Measurements from ENCODE around the gene CACNA1C.

The CACNA1C gene

DNA sequence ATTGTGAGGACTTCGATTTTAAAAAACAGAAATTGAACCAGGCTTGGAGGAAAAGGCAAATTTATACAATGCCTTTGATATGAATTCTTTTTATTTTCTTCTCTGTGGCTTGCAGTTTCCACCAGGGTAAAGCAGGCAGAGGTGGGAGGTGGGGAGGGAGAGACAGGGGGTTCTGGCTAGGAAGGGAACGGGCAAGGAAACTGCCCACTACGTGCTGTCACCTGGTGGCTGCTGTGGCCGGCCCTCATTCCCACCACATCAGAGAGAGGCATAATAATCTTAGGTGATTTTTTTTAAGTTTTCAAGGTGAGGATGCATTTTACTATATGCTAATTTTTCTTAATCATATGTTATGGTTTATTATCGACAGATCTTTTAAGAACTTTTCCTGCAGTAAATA, 145.8 kb downstream of the CACNA1C start:
- no peak for DNase-seq (ENCODE audit: low read depth)

DNA sequence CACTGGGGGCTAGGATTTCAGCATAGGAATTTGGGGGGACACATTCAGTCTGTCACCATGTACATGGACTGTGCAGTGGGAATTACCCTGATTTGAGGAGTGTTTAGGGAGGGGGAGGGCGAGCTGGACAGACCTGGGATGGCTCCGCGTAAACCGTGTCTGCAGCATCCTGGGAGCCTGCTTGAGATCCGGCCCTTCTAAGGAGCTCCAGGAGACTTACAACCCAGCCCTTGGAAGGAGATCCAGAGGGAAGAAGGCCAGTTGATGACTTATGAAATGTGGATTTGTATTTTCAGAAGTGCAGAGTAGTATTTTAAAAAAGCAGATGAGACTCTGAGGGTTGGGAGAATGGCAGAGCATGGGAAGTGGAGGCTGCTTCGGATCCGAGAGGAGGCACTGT, 153.2 kb downstream of the CACNA1C start:
- no peak for DNase-seq (ENCODE audit: low read depth)

DNA sequence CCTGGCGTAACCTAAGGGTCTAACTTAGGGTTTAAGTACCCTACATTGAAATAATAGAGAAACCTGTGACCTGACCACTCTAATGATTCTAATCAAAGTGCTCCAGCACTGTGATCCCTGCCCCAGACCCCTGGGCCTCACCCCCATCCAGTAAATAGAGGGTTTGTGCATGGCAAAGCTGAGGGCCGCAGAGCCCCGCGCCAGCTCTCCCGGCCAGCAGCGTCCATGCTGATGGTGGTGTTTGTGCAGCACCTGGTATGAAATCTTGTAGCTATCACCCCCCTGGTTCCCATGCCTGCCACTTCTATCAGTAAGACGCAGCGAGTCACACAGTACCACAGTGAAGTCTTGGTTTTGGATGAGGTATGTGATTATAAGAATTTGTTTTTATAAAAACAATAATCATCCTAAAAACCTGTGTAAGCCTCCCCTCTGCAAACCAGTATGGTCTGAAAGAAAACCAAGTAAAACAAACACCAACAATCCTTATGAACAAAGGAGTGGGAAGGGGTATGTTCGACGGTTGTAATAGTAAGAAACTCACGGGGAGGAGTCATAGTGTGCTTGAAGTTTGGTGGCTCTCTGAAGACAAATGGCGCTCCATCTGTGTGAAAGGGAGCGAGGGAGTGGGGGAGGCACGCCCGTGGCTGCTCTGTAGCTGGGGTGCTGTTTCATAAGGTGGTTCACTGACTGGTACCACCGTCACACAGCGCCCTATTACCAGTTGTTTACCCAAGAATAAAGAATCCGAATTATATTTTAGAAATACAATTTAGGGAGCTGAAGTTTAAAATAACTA, 156.2 kb downstream of the CACNA1C start:
- DNase-seq (ENCODE audit: low read depth) = no peak

DNA sequence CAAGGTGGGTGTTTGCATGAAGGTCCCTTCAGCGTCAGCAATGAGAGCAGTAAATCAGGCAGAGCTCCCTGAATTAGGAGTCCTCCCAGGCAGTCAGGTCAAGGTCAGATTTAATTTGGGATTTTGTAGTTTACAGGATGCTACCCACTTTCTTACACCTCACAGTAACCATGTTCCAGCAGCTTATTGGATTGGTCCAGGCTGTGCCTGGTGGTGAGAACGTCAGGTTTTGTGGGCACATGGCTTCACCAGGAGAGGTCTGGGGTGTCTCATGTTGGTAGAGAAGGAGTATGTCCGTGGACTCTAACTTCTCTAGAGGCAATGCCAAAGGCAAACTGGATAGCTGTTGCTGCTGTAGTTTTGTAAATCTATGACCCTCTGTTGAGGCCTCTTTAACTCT, 158.3 kb downstream of the CACNA1C start:
- DNase-seq (ENCODE audit: low read depth) = no peak

DNA sequence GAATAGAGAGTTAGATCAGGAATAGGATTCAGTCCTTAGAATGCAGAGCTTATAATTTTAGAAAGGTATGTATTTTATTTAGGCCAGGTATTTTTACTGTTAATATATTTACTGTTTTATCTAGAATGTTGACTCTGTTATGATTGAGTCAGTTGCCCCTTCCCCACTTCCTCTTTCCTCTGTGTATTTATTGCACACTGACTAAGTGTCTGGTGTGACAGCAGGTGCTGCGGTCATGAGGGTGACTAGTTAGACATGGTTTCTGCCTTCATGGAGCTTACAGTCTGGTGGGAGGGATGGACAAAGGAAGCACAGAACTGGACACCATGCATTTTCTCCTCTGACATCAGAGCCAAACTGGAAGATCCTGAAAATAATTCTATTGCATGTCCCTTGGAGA, 159.8 kb downstream of the CACNA1C start:
- no peak for DNase-seq (ENCODE audit: low read depth)

DNA sequence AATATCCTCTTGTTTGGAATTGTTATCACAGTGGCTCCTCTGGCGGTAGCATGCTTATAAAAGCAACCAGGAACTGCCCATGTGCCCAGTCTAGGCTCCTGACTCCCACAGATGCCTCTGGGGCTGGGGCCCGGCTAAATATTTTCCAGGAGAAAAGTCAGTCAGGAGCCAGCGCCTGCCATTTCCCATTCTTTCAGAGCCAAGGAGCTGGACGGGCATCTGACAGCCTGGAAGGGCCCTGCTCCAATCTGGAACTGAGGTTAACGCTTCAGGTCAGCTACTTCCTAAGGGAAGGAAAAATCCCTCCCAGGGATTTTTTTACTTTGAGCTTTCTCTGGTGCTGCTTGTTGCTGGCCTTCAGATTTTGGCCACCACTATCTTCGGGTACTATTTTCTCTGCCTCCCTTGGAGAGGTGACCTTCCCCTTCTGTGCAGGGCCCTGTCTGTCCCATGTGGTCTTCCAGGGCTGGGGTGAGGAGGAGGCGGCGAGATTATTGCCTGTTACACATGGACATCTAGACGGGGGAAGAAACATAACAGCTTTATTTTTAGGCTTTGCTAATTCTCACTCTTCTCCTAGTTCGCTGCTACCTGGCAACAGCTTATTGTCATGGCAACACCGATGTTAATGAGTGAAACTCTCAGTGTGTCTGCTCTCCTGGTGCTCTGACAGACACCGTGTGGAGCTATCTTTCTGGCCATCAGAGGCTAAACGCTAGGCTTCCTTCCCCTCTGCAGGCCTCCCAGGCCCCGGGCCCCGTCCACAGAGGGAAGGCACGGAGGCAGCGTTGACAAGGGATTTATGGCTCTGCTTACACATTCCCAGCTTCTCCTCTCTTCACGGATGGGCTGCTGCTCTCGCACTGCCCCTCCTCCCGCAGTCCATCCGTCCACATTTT, 160.4 kb downstream of the CACNA1C start:
- no peak for DNase-seq (ENCODE audit: low read depth)

DNA sequence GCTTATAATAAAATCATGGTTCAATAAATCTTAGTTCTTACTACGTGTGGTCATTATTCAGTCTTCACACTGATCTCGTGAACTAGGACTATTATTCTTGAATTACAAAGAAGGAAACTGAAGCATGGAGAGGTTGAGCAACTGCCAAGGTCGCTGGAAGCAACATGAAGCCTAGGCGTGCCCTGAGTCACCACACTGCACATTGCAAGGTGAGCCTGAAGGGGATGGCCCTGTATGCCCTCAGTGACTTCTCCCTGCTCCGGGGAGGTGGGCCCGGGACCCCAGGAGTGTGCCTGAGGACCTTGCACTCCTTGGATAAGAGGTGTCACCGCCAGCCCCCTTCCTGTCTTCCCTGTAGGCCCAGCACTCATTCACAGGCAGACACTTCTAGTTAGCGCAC, 161.6 kb downstream of the CACNA1C start:
- no peak for DNase-seq (ENCODE audit: low read depth)

DNA sequence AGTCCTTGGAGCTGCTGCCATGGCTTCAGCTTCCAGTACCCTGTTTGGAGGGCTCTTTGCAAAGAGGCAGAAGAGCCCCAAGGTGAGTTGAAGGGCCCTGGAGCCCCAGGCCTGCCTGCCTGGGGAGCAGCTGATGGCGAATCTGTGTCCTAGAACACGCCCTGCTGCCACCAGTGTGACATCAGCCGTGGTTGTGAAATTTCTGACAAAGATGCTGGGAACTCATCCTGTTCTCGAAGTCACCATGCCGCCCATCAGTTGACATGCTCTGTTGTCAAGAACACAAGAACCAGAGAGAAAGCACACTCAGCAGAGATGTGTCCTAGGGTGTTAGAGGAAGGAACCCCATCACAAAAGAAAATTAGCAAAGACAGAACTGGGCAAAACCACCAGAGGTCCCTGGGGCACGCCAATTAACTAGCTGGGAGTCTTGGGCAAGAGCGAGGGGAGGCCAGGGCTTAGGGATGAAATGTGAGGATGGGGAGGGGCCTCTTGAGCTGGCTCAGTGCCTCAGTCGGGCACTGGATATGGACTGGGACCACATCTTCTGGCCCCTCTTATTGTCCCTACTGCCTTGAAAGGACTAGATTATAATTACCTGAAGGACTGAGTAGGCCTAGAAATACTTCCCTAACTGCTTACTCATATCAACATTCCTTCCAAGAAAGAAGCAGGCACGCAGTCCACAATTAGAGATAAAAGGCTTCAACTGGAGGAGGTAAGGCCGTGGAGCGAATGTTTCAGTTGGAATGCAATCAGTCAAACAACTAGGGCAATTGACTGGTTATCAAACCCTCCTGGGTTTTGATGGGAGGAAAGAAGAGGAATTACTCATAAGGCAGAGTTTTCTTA, 163.1 kb downstream of the CACNA1C start:
- DNase-seq (ENCODE audit: low read depth) = no peak

DNA sequence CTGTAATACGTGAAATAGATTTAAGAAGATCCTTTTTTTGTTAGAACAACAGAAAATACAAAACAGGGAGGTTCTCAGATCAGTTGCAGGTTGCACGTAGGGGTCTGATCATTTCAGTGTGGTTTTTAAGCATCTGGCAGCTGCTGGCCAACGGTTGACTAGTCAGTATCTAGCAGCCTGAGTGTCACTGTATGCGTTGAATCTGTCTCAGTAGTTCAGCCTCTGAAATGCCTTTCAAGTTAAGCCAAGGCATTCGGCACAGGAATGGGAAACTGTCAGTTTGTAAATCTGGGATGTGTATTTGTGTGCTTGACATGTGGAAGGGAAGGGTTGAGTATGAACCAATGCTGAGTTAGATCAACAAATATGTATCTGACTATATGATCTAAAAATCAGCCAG, 165.9 kb downstream of the CACNA1C start:
- DNase-seq (ENCODE audit: low read depth) = no peak

DNA sequence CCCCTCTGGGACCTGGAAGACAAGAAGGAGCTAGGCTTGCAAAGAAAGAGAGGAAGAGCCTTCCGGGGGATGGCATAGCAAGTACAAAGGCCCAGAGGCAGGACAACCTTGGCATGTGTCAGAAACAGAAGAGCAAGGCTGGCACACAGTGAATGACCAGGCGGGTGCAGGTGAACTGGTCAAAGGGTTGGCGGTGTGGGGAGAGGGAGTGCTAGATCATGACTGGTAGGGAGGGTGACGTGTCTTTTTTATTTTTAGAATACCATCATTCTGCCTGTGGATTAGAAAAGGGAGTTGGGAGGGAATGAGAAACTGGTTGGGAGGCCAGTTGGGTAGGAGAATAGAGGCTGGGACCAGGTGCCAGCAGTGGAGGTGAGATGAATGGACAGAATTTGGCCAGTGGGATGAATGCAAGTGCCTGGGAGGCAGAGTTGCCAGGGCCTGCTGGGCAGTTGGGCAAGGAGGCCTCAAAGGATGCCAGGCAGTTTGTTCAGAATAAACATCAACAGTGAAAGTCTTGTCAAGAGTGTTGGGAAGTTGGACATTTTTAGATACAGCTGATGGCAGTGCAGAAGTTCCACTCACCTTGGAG, 168.3 kb downstream of the CACNA1C start:
- no peak for DNase-seq (ENCODE audit: low read depth)

DNA sequence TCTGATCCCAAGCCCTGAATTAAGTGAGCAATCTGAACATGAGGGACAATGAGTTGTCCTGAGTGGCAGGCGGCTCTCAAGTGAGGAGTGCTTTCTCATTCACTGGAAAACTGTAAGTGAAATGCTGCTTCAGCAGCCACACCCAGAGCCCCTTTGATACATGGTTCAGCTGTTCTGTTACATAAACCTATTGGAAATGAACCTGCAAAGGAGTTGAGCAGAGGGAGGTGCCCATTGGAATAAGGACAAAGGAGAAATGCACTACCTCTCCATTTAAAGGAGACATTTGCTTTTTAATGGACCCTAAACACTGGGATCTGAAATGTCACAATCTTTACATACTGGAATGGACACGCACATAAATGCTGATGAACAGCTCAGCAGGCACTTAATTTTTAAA, 169.9 kb downstream of the CACNA1C start:
- no peak for DNase-seq (ENCODE audit: low read depth)

DNA sequence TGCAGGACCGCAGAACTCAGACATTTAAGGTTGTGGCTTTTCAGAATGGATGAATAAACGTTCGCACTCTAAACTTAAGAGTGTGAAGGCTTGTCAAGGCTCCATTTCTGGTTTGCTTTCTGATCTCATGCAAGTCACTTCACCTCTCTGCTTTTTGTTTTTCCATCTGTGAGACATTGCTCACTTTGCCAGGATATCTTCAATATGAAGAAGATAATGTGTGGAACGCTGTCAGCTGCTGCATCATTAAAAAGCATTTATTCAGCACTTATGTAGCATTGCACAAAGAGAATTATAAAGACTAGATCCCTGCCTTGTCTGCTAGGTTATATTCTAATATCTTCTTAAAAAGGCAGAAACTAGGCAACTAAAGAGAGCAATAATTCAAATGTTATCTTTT, 172.2 kb downstream of the CACNA1C start:
- DNase-seq (ENCODE audit: low read depth) = no peak

DNA sequence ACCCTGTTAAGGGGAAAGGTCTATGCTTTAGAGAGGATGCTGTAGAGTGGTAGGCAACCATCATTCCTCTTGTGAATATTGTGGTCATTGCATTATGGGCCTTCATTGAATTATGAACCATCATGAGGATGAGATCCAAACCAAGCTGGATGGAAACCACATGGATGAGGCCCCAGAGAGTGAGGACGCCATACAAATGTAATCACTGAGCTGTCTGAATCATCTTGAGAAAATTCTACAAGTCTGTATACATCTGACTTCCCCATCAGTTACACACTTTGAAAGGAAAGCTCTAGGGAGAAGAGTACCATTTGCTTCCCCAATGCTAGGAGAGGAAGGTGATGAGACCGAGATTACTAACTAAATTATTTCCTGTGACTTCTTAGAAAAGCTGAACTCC, 172.9 kb downstream of the CACNA1C start:
- no peak for DNase-seq (ENCODE audit: low read depth)

DNA sequence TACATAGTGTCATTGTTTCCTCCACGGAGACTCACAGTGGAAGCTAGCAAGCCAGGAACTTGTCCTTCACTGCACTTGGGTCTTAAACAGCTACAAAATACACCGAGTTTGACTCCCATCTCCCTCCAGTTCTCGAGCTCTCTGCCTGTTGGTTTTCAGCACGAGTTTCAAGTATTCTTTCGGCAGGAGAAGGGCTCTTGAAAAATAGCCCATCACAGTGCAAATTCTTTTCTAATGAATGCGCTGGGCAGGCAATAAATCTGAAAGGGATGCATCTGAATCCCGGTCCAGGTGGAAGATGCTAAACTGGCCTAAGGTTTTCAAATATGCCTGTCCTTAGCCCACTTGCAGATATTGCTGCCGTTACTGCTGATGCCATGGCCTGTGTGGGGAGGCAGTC, 173.9 kb downstream of the CACNA1C start:
- DNase-seq (ENCODE audit: low read depth) = no peak

DNA sequence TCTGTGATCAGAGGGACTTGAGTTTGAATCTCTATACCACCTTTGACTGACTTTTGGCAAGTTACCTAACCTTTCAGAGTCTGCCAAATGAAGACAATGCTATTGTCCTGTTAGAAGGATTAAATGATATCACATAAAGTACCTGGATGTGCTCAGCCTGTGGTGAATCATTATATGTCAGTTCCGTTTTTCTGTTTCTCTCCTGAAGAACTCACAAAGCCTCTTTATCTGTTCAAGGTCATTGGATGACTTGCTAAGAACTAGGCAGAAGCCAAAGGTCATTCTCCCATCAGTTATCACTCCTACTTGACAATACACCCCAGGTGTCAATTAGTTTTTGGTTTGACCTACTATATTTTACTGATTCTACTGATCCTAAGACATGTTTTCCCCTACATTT, 174.6 kb downstream of the CACNA1C start:
- no peak for DNase-seq (ENCODE audit: low read depth)

DNA sequence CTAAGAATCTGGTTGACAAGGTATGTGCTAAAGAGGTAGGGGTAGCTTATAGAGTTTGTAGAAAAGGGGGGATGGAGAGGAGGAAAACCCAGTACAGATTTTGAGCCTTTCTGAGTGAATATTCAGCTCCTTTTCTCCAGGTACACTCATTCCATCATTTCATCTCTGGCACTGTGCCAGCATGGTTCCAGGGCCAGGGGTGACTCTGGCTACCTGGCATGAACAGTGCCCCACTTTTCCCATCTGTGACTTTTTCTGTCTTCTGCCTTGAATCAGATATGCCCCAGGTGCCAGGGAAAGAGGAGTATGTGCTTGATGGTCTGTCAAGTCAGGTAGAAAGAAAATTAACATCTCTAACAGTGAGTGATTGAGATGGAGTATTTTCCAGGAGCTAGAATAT, 175.7 kb downstream of the CACNA1C start:
- no peak for DNase-seq (ENCODE audit: low read depth)

DNA sequence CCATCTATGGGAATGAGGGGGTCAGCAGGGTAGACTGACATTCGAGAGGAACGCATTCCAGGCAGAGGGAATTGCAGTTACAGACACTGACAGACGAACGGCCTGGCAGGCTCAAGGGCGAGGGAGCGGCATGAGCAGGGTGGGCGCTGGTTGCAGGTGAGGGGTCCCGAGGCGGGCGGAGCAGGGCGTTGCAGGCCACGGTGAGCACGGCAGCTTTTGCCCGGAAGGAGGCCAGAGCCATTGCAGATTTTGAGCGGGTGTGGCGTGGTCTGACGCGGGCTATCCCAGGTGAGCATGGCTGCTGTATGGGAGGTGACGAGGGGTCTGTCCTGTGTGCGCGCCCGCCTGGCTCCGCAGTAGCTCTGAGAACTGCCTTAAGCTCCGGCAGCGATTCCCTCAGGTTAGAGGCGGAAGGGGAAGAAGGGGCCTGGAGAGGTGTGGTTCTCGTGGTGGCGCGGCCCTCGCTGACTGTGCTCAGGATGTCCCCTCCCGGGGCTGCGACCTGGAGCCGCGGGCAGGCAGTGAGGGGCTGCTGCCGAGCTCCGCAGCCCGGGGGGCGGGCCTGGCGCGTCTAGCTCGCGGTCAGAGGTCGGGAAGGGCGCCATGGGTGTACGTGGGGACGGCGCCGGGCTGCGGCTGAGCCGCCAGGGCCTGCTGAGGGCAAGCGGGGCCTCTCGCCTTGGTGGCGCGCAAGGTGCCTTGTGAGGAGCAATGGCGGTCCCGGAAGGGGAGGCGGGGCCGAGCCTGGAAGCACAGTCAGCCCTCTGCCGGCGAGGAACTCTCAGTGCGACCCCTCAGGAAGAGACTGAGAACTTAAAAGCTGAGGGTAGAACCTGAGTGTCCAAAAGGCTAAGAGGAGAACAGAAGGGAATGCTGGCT, 177.1 kb downstream of the CACNA1C start:
- DNase-seq (ENCODE audit: low read depth) = no peak

DNA sequence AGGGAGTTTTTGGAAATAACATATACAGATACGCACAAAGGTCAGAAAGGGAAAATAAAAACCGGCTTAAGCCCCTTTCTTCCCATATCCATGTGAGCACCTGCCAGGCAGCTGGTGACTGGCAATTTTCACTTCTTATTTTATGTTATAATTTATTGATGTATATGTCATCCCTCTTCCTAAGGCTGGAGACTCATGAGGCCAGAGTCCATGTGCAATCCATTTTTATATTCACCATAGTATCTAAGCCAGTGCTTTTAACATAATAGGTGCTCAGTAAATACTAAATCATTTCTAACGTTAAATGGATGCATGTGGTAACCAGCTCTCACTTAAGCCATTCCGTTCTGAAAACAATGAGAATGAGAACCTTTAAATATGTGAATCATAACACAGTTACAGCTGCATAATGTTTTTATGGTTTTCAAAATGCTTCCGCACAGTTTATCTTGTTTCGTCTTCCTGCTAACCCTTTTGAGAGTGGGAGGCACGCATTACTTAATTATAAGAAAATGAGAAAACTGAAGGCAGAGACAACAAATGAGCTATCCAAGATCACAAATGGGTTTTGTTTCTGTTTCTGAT, 178.3 kb downstream of the CACNA1C start:
- no peak for DNase-seq (ENCODE audit: low read depth)

DNA sequence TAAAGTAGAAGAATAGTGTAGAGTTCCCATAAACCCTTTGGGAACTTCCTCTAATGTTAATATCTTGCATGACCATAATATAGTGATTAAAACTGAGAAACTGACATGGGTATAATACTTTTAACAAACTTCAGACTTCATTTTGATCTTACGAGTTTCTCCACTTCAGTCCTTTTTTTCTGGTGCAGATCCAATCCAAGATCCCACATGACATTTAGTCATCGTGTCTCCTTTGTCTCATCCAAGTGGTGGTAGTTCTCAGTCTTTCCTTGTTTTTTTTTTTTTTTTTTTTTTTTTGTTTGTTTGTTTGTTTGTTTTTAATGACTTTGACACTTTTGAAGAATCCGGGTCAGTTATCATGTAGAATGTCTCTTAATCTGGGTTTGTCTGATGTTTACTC, 179.2 kb downstream of the CACNA1C start:
- no peak for DNase-seq (ENCODE audit: low read depth)

DNA sequence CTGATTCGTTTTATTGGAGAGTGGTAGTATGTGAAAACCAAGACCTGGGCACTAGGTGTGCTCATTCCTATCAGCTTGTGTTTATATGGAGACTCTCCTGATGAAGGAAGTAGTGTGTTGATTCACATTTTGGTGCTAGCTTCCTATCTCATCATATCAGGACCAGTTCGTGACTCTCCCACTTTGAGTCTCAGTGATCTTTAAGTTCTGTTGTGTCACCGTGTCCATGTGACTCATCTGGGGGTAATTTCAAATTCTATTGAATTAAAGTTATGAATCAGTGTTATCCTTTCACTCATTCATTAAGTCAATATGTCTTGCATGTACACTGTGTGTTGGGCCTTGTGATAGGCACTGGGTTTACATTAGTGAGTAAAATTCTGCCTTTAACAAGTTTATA, 180.2 kb downstream of the CACNA1C start:
- DNase-seq (ENCODE audit: low read depth) = no peak

DNA sequence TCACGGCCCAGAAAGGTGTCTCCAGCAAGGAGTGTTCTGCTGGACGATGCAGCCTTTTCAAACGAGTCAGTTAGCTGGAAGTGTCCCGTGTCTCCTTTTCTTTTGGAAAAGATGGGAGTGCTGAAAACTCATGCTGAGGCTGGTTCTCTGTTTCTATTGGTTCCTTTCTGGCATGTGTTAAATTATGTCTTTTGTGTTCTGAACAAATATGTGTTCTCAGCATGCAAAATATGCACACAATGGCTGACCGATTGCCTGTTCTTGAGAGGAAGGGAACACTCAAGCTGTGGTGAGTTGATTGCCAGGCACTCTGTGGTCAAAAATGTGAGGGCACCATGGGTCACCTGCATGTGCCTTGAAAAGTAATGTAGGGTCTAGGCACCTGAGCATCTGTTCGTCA, 181.3 kb downstream of the CACNA1C start:
- DNase-seq (ENCODE audit: low read depth) = no peak

All from GM04503 (cell line).